ENCODE data around the gene IL18RAP. TPM values are rescaled to one million over a fixed set of nuclear protein-coding genes. Genes with fewer than 3 reads are reported as not detected.

The IL18RAP gene
- total RNA-seq, 1 donor from 2014 or later = not detected

DNA sequence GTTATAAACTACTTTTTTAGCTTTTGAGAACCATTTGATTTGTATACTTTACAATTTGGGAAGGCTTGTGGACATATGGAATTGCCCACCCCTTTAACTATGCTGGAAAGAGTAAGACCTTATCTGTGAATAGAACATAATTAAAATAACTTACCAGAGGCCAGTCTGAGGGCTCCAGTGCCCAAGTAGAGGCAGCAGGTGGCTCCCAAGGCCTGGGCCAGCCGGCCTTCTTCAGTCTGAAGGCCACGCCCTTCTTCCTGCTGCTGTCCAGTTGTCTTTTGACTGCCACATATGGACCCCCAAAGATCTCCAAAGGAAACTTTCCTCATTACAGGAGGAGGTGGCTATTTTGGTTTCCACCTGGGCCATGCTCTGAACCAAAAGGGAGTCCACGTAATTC lies 12.0 kb upstream of the IL18RAP start:
- H3K27ac Mint-ChIP-seq (ENCODE audit: unreplicated experiment) = no peak overlapping the region

DNA sequence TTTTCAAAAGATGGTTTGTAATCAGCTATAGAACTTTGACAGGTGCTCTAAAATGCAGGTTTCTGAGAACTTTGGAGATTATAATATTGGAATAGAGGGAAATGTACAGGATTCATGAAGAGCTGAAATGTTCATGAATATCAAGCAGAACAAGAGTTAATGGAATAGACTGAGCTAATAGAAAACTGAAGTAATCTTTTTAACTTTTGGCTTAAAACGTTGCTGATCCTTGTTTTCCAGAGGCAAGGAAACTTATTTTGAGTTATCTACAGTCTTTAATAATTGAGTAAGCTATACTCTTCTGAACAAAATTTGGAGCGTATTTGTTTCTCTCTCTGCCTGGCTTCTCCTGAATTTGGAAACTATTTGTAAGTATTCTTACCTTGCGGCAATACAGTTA lies 10.8 kb upstream of the IL18RAP start:
- TF ChIP-seq, protein P1, sequence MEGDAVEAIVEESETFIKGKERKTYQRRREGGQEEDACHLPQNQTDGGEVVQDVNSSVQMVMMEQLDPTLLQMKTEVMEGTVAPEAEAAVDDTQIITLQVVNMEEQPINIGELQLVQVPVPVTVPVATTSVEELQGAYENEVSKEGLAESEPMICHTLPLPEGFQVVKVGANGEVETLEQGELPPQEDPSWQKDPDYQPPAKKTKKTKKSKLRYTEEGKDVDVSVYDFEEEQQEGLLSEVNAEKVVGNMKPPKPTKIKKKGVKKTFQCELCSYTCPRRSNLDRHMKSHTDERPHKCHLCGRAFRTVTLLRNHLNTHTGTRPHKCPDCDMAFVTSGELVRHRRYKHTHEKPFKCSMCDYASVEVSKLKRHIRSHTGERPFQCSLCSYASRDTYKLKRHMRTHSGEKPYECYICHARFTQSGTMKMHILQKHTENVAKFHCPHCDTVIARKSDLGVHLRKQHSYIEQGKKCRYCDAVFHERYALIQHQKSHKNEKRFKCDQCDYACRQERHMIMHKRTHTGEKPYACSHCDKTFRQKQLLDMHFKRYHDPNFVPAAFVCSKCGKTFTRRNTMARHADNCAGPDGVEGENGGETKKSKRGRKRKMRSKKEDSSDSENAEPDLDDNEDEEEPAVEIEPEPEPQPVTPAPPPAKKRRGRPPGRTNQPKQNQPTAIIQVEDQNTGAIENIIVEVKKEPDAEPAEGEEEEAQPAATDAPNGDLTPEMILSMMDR (IDR thresholded peaks at IDR 0.05; ENCODE audit: unreplicated experiment) = no peak
- DNase-seq (ENCODE audit: low spot score) = no peak
- Mint-ChIP-seq H3K4me1 (ENCODE audit: unreplicated experiment) (no peaks in the 10 kb centered on the region), H3K4me3 (ENCODE audit: unreplicated experiment) (no peak overlapping the region), H3K27ac (ENCODE audit: unreplicated experiment) (no peak overlapping the region), H3K27me3 (ENCODE audit: unreplicated experiment) (peaks cover 2% of the 10 kb centered on the region), H3K36me3 (ENCODE audit: low read depth, unreplicated experiment) (no peaks in the 10 kb centered on the region), H3K9me3 (ENCODE audit: unreplicated experiment) (no peaks in the 10 kb centered on the region)

More for the DNA sequence above, 12.0 kb upstream of the IL18RAP start:
- no peaks in the 10 kb centered on the region for H3K36me3 Mint-ChIP-seq (ENCODE audit: low read depth, unreplicated experiment)
- no peaks in the 10 kb centered on the region for H3K4me1 Mint-ChIP-seq (ENCODE audit: unreplicated experiment)
- no peak overlapping the region for H3K4me3 Mint-ChIP-seq (ENCODE audit: unreplicated experiment)
- TF ChIP-seq, protein P1 (IDR thresholded peaks at IDR 0.05; ENCODE audit: unreplicated experiment) = no peak
- no peak for DNase-seq (ENCODE audit: low spot score)
- H3K27me3 Mint-ChIP-seq (ENCODE audit: unreplicated experiment) = peaks cover 2% of the 10 kb centered on the region
- H3K9me3 Mint-ChIP-seq (ENCODE audit: unreplicated experiment) = no peaks in the 10 kb centered on the region

DNA sequence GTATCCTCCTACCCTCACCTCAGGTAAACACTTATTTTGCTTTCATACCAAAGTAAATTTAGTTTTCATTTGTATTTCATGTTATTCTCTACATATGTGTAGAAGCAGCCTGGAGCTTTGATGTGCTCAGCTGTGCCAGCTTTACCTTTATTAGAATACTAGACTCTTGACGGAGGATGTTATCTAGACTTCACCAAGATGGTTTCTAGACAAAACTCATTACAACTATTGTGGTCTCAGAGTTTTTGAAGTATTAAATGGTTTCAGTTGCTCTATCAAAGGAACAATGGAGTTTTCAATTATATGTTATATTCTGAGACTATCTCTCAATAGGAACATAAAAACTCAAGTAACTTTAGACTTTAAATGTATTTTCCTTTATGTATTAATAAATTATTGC lies 5.0 kb upstream of the IL18RAP start:
- no peaks in the 10 kb centered on the region for H3K9me3 Mint-ChIP-seq (ENCODE audit: unreplicated experiment)

GRCh38 chr2:102418421-102418961 lies 4.5 kb upstream of the IL18RAP start:
- H3K9me3 Mint-ChIP-seq (ENCODE audit: unreplicated experiment) = no peaks in the 10 kb centered on the region
- no peak overlapping the region for H3K4me3 Mint-ChIP-seq (ENCODE audit: unreplicated experiment)
- peaks cover 2% of the 10 kb centered on the region for H3K4me1 Mint-ChIP-seq (ENCODE audit: unreplicated experiment)
- no peak overlapping the region for H3K27ac Mint-ChIP-seq (ENCODE audit: unreplicated experiment)
- peaks cover 4% of the 10 kb centered on the region for H3K27me3 Mint-ChIP-seq (ENCODE audit: unreplicated experiment)
- H3K36me3 Mint-ChIP-seq (ENCODE audit: low read depth, unreplicated experiment) = no peaks in the 10 kb centered on the region
- TF ChIP-seq, protein P1 (IDR thresholded peaks at IDR 0.05; ENCODE audit: unreplicated experiment) = no peak
- DNase-seq (ENCODE audit: low spot score) = no peak

More for the DNA sequence above, 5.0 kb upstream of the IL18RAP start:
- peaks cover 4% of the 10 kb centered on the region for H3K27me3 Mint-ChIP-seq (ENCODE audit: unreplicated experiment)
- DNase-seq (ENCODE audit: low spot score) = no peak
- TF ChIP-seq, protein P1 (IDR thresholded peaks at IDR 0.05; ENCODE audit: unreplicated experiment) = no peak
- peaks cover 2% of the 10 kb centered on the region for H3K4me1 Mint-ChIP-seq (ENCODE audit: unreplicated experiment)
- H3K27ac Mint-ChIP-seq (ENCODE audit: unreplicated experiment) = no peak overlapping the region
- H3K36me3 Mint-ChIP-seq (ENCODE audit: low read depth, unreplicated experiment) = no peaks in the 10 kb centered on the region
- H3K4me3 Mint-ChIP-seq (ENCODE audit: unreplicated experiment) = no peak overlapping the region

GRCh38 chr2:102420290-102420689 lies 2.7 kb upstream of the IL18RAP start:
- no peak overlapping the region for H3K27ac Mint-ChIP-seq (ENCODE audit: unreplicated experiment)
- H3K36me3 Mint-ChIP-seq (ENCODE audit: low read depth, unreplicated experiment) = no peaks in the 10 kb centered on the region
- no peak overlapping the region for H3K4me3 Mint-ChIP-seq (ENCODE audit: unreplicated experiment)
- peaks cover 2% of the 10 kb centered on the region for H3K4me1 Mint-ChIP-seq (ENCODE audit: unreplicated experiment)
- H3K9me3 Mint-ChIP-seq (ENCODE audit: unreplicated experiment) = no peaks in the 10 kb centered on the region
- TF ChIP-seq, protein P1 (IDR thresholded peaks at IDR 0.05; ENCODE audit: unreplicated experiment) = no peak
- H3K27me3 Mint-ChIP-seq (ENCODE audit: unreplicated experiment) = peaks cover 4% of the 10 kb centered on the region
- DNase-seq (ENCODE audit: low spot score) = no peak
